HepG2 (cell line): Measurements from ENCODE around the gene NCOA5. TPM values are rescaled to one million over a fixed set of nuclear protein-coding genes. Genes with fewer than 3 reads are reported as not detected.

Experiments used
- AGO2 ChIP-seq: fragments of 200-400 bp; formaldehyde crosslinking; optimal IDR thresholded peaks from 2 replicates; pipeline ENCODE3; 2017; ENCODE audit warnings: mild to moderate bottlenecking, low read depth, low read length, moderate library complexity
- ATRX ChIP-seq: sonication (generic); formaldehyde crosslinking; IDR thresholded peaks from 2 replicates; pipeline ENCODE4 v1.4.0; 2020; ENCODE audit warnings: missing genetic modification reagents, borderline replicate concordance
- GABPA ChIP-seq, 2 experiments: IDR thresholded peaks; 2 replicates each; pipeline ENCODE4 v1.6.1; 2011 to 2016; ENCODE audit warnings: low read depth in 2 of 2, low read length in 1 of 2, missing biosample characterization in 1 of 2, missing genetic modification characterization in 1 of 2
- GTF2F1 ChIP-seq: fragments of 150-350 bp; IDR thresholded peaks from 2 replicates; pipeline ENCODE4 v1.6.1; 2014; ENCODE audit warnings: low read length
- MAFK ChIP-seq, 2 experiments: IDR thresholded peaks in 1 of 2; conservative IDR thresholded peaks in 1 of 2; 2 replicates each; pipeline ENCODE4 v1.6.1; 2011; ENCODE audit warnings: improper control_type of control experiment in 2 of 2, low read length in 2 of 2
- MED1 ChIP-seq: sonication (generic); formaldehyde crosslinking; IDR thresholded peaks from 2 replicates; pipeline ENCODE4 v1.4.0; 2020; ENCODE audit warnings: missing genetic modification reagents
- MED13 ChIP-seq: sonication (generic); formaldehyde crosslinking; IDR thresholded peaks from 2 replicates; pipeline ENCODE4 v1.5.0; 2020; ENCODE audit warnings: missing genetic modification reagents
- MTF2 ChIP-seq: sonication (generic); formaldehyde crosslinking; IDR thresholded peaks from 2 replicates; pipeline ENCODE4 v1.5.0; 2020; ENCODE audit warnings: missing genetic modification reagents, borderline replicate concordance
- NRL ChIP-seq: sonication (generic); formaldehyde crosslinking; IDR thresholded peaks from 2 replicates; pipeline ENCODE4 v1.5.0; 2020; ENCODE audit warnings: missing genetic modification reagents, mild to moderate bottlenecking, moderate library complexity, borderline replicate concordance
- PPARG ChIP-seq: conservative IDR thresholded peaks from 2 replicates; pipeline ENCODE4 v1.6.1; 2016; ENCODE audit warnings: missing biosample characterization, missing genetic modification reagents
- PTBP1 ChIP-seq: fragments of 200-400 bp; formaldehyde crosslinking; IDR thresholded peaks from 2 replicates; pipeline ENCODE4 v1.6.1; 2018; ENCODE audit warnings: low read length, low read depth; ENCODE audit not compliant: poor library complexity, severe bottlenecking
- RBAK ChIP-seq: sonication (generic); formaldehyde crosslinking; IDR thresholded peaks from 2 replicates; pipeline ENCODE4 v1.5.1; 2020; ENCODE audit warnings: mild to moderate bottlenecking, missing genetic modification reagents
- RELA ChIP-seq: sonication (generic); formaldehyde crosslinking; IDR thresholded peaks from 2 replicates; pipeline ENCODE4 v1.4.0; 2020; ENCODE audit warnings: missing genetic modification reagents
- RFXAP ChIP-seq: sonication (generic); formaldehyde crosslinking; IDR thresholded peaks from 2 replicates; pipeline ENCODE4 v1.4.0; 2020; ENCODE audit warnings: missing genetic modification reagents, borderline replicate concordance
- TFDP1 ChIP-seq: IDR thresholded peaks from 2 replicates; pipeline ENCODE4 v1.6.1; 2016; ENCODE audit warnings: missing compliant biosample characterization, missing genetic modification reagents, borderline replicate concordance
- THAP9 ChIP-seq: sonication (generic); formaldehyde crosslinking; IDR thresholded peaks from 2 replicates; pipeline ENCODE4; 2020; ENCODE audit warnings: missing genetic modification reagents, mild to moderate bottlenecking, borderline replicate concordance
- ZBTB2 ChIP-seq: sonication (generic); formaldehyde crosslinking; IDR thresholded peaks from 2 replicates; pipeline ENCODE4 v1.8.0; 2022; ENCODE audit warnings: low read depth, missing genetic modification reagents
- ZBTB8A ChIP-seq: sonication (generic); formaldehyde crosslinking; IDR thresholded peaks from 2 replicates; pipeline ENCODE4 v1.4.0; 2020; ENCODE audit warnings: mild to moderate bottlenecking, low read depth, missing genetic modification reagents, borderline replicate concordance
- ZC3H13 ChIP-seq: sonication (generic); formaldehyde crosslinking; IDR thresholded peaks from 2 replicates; pipeline ENCODE4 v1.8.1; 2023; ENCODE audit warnings: mild to moderate bottlenecking, missing genetic modification reagents, moderate library complexity
- ZNF24 ChIP-seq: fragments of 450-650 bp; IDR thresholded peaks from 2 replicates; pipeline ENCODE4 v1.6.1; 2017; ENCODE audit warnings: antibody characterized with exemption, mild to moderate bottlenecking
- ZNF329 ChIP-seq: sonication (generic); formaldehyde crosslinking; IDR thresholded peaks from 2 replicates; pipeline ENCODE4 v1.9.0; 2021; ENCODE audit warnings: low read depth, mild to moderate bottlenecking, missing genetic modification reagents
- ZNF644 ChIP-seq: IDR thresholded peaks from 2 replicates; pipeline ENCODE4 v1.6.1; 2016; ENCODE audit warnings: low read depth
- ZSCAN25 ChIP-seq: sonication (generic); formaldehyde crosslinking; IDR thresholded peaks from 2 replicates; pipeline ENCODE4 v1.8.0; 2022; ENCODE audit warnings: mild to moderate bottlenecking, missing genetic modification reagents
- ZSCAN9 ChIP-seq: IDR thresholded peaks from 2 replicates; pipeline ENCODE4 v1.6.1; 2016; ENCODE audit warnings: borderline replicate concordance
- polyA plus RNA-seq, 8 experiments: library from polyadenylated mRNA; depleted of rRNA in 3 of 8; stranded (reverse) in 7 of 8; unstranded in 1 of 8; fragments of >200 nt; fragmentation: Illumina TruSeq in 4 of 8; extraction: Trizol in 4 of 8; gene quantifications; 2 replicates each; pipeline versions ENCODE4 v1.2.1 to v1.2.3, GENCODE V29; 2011 to 2016; ENCODE audit warnings: low read depth in 4 of 8, missing spikeins in 1 of 8, mixed read lengths in 1 of 8; ENCODE audit not compliant: insufficient read depth in 1 of 8
- total RNA-seq, 5 experiments: library from RNA; depleted of rRNA; stranded (reverse); fragments of >200 nt; fragmentation: Illumina TruSeq; extraction: Trizol; gene quantifications; 2 replicates each; pipeline ENCODE4 v1.2.3, GENCODE V29; 2016; ENCODE audit warnings: low read depth in 1 of 5

Gene NCOA5
- total and polyA plus RNA-seq, 2 of the 13 experiments (the other 11 are each of a cell fraction or from before 2014, with no cell fraction given): 16.5 to 28.4 TPM

- TF ChIP-seq ZBTB2 (peak; percentile 94), RFXAP (peak; percentile 95), MED13 (CRISPR knock-in tag) (0 out of 2 replicates have a peak, but pooled peaks have one; percentile 22), ZSCAN9 (CRISPR knock-in tag) (peak; percentile 88), MED1 (peak; percentile 94), THAP9 (CRISPR knock-in tag) (peak; percentile 74; the same call in 1 of the 2 replicates), ZC3H13 (peak; percentile 92), RELA (peak; percentile 58; the same call in 1 of the 2 replicates), RBAK (CRISPR knock-in tag) (no peak), ATRX (CRISPR knock-in tag) (no peak), ZSCAN25 (peak; percentile 82; the same call in 1 of the 2 replicates), ZNF24 (peak; percentile 73; the same call in 1 of the 2 replicates), NRL (CRISPR knock-in tag) (peak; percentile 91), PTBP1 (peak; percentile 40), MAFK (conservative IDR thresholded peaks at IDR 0.05 in 1 of 2, IDR thresholded peaks at IDR 0.05 in 1 of 2; ENCODE audit: low read length in 2 of 2) (no peak), ZBTB8A (CRISPR knock-in tag) (no peak), AGO2 (peak; percentile 93), GTF2F1 (peak; percentile 61; the same call in 1 of the 2 replicates), TFDP1 (CRISPR knock-in tag) (peak; percentile 96), PPARG (peak; percentile 91), ZNF329 (CRISPR knock-in tag) (peak; percentile 65; the same call in 1 of the 2 replicates), GABPA (IDR thresholded peaks at IDR 0.05; ENCODE audit: low read depth, low read length) (no peak), GABPA (CRISPR knock-in tag; IDR thresholded peaks at IDR 0.05; ENCODE audit: low read depth) (no peak), MTF2 (peak; percentile 80; the same call in 1 of the 2 replicates), ZNF644 (CRISPR knock-in tag) (no peak; the same call in 1 of the 2 replicates)
These were observed at the start of gene NCOA5 (continued) for GRCh38 chr20:46089417-46090388.
